Heart left ventricle (tissue), 13 donors: Measurements from ENCODE around the gene MTRFR.

Experiments
- CTCF ChIP-seq, 12 donors: fragments of 200-600 bp; sonication (generic) in 4 of 12; IDR thresholded peaks; one replicate each; pipeline versions ENCODE4 v1.5.0 to v1.8.0; 2018 to 2022; ENCODE audit warnings: antibody characterized with exemption in 12 of 12, mild to moderate bottlenecking in 5 of 12
- POLR2A ChIP-seq, 2 donors: fragments of 450-650 bp; IDR thresholded peaks; one replicate each; pipeline ENCODE4 v1.6.1; 2017; ENCODE audit warnings: antibody characterized with exemption in 2 of 2, mild to moderate bottlenecking in 2 of 2, moderate library complexity in 2 of 2
- donor health status: ischemic (EF 13 %, LVEDD 7.1; RV severe dilation, severe dysfunction).
- donor health status: DM: no; HTN: yes; CAD: no.
- donor health status: DM: no; HTN: no; CAD: no.
- donor health status: ischemic (EF 25% LVEDD 6.9; RV normal size, moderate dysfunction).
- donor health status: ischemic (EF 25% LVEDD 5.7; RV mildly dilated, moderate dysfunction).
- donor health status: ischemic (EF 35%, LVEDD 5.7; RV mildly dilated, moderate dysfunction).
- donor health status: nonischemic (EF 11% LVEDD 7.7; RV severe dilation, severe dysfunction).
- donor health status: DM: yes; HTN: yes; CAD: no.
- donor health status: PGD.
- donor health status: ischemic (EF 29% LVEDD 5.4; RV normal size, mild dysfunction).
- donor health status: nonischemic (EF 23%, LVEDD 6.1; RV moderate dilation, normal function).

- TF ChIP-seq CTCF (IDR thresholded peaks at IDR 0.05) (no peak), POLR2A (IDR thresholded peaks at IDR 0.05) (no peak)
These were observed 26.8 kb downstream of the MTRFR start for GRCh38 chr12:123260081-123260480.
